ENCODE measurements around the gene PAPPA.

Gene PAPPA

DNA sequence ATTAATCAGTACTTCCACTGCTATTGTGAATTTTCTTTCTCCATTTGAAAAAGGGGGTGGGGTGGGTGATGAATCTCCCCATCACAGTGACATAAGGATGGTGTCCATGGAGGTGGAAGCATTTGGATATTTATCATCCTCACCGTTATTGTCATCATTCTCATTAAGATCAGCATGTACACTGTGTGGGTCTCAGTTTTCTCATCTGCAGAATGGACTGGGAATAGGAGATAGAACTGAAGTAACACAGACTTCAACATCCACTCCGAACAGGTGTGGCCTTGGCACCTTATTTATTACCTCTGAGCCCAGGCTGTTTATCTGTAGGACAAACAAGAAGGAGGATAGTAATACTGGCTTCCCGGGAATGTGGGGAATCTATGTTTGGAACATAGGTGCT is 165.9 kb downstream of the PAPPA start:
- no peak for FAIRE-seq

DNA sequence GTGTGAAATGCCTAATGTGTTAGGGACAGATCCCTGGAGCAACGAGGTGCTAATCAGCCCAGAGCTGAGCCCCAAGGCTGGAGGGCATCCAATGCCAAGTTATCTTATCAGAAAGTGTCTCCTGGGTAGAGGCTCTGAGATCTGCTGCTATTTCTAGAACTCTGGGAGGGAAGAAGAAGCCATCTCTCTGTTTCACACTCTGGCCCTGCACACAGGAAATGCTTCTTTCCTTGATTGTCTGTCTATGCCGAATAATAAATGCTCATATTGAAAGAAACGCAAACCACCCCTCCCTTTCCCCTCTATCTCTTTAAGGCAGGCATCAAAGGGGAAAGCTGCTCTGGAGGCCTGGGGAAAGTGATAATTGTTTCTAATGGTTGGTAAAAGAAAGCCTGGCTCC is 166.7 kb downstream of the PAPPA start:
- FAIRE-seq: no peak

DNA sequence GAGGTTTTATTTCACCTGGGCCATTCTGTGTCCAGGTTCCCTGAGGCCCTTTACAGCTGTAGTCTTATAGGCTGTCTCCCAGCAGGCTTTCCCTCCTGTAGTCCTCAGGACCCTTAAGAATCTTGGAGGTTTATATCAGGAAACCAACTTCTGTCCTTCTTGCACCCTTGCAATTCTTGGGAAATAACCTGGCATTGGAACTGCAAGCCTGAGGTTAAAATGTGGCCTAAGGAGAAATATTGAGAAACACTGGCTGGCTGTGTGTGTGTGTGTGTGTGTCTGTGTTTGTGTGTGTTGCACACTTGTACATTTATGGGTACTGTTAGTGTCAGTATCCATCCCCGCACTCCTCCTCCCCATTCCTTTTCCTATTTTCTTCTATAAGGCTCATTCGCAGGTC is 168.9 kb downstream of the PAPPA start:
- no peak for FAIRE-seq

DNA sequence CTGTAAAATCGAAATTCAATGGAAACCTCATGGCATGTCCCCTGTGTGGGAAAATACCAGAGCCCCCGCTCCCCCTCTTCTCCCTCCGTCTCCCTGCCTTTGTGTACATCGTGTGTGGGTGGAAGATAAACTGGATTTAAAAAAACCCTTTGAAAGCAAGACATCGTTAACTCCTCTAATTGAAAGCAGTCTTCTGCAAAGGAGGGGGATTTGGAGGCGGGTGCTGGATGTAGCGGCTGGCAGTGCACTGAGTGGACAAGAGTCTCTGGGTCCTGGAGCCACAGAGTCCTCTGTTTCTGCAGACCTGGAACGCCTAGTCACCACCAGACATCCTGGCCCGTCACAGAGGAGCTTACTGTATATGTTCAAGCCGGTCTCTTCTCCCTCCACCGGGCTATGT is 169.4 kb downstream of the PAPPA start:
- FAIRE-seq: no peak

DNA sequence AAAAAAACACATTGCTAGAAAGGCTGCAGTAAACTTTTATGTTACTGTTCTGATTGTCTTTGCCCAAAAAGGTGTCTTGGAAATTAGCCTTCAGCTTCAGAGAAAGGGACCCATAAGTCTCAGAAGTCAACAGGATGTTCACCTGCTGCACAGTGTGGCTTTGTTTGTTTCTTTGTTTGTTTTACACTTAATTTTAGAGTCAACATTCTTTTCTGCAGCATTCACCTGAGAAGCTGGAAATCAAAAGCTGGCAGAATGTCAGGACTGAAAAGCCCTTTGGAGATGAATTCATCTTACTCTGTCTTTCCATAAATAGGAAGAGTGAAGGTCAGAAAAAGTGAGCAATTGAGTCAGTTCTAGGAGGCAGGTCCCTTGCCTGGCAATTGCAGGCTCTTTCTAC is 170.0 kb downstream of the PAPPA start:
- FAIRE-seq: no peak

DNA sequence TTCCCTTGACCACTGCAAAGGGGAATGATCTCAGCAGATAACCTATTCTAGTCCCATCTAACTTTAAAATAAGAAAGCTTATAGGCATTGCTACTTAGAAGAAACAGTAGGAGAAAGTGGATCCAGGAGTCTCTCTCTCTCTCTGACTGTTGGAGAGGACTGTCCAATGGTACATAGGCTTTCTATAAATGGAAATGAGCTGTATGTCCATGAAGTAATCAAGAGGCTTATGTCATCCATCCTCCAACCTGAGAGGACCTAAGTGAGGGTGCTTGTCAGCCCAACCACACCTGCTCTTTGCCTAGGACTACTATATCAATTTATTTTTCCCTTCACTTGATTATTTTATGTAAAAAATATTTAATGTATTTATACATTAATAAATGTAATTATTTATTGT is 172.3 kb downstream of the PAPPA start:
- FAIRE-seq: no peak

DNA sequence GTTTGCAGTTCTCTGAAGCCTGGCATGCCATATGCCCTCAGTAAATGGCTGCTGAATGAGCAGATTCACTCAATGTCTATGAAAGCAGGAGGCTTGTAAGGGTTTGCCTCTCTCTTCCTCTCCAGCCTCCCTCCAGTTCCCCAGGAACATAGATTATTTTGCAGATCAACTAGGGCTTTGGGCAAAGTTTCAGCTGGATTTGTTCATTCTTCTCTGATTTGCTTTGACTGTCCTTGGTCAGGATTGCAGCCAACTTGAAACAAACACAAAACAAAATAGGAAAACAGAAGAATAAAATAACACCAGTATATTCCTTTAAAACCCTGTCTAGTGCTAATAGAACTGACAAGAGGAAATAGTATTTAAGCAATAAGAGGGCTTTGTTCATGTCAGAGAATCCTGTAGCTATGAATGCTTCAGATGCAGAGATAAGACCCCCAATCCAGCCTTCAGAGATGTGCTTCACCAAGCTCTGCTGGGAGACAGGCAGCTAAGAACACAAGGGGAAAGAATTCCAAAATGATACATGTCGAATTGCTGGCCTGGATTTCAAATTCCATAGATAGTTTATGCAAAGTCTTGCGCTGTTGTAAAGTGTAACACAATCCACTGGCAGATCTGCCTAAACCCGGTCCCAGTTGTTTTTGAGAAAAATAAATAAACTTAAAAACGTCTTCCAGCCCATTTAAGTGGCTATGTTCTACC is 174.3 kb downstream of the PAPPA start:
- FAIRE-seq: no peak

DNA sequence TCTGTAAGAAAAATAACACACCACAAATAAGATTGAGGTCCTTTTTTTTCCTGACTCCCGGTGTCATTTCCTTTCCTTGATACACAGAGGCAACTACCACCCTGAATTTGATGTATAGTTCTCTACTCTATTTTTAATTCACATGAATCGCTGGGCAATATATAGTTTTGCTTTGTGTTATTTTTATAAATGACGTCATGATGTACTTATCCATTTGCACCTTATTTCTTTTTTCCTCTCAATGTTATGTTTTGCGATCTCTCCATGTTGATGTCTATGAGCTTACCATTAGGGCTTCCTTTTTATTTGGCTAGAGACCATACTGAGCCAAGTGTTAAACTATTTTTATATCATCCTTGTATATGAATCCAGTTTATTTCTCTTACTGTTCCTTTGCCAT is 175.9 kb downstream of the PAPPA start:
- FAIRE-seq: no peak

DNA sequence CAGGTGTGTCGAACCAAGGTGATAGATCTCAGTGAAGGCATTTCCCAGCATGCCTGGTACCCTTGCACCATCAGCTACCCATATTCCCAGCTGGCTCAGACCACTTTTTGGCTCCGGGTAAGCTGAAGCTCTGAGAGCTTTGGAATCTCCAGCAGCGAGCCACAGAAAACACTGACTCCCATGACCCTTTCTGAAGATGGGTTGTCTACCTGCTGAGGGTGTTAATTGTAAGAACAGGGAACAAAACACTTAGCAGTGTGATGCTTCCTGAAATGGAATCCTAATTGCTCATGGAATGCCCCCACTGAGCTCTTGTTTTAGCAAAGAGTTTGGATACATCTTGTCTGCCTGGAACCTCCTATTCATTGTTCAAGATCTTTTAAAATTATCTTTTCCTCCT is 177.7 kb downstream of the PAPPA start:
- no peak for FAIRE-seq

DNA sequence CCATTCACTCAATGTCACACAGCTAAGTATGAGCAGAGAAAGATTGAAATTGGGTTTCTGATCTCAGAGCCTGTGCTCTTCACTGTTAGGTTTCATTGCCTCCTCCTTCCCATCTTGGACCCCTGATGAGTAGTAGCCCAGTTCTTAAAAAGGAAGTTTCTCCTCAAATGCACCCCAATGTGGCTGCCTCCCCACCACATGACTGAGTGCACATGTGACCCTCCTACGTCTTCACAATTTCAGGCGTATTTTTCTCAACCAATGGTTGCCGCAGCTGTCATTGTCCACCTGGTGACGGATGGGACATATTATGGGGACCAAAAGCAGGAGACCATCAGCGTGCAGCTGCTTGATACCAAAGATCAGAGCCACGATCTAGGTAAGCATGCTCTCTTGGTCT is 178.5 kb downstream of the PAPPA start:
- FAIRE-seq: no peak

DNA sequence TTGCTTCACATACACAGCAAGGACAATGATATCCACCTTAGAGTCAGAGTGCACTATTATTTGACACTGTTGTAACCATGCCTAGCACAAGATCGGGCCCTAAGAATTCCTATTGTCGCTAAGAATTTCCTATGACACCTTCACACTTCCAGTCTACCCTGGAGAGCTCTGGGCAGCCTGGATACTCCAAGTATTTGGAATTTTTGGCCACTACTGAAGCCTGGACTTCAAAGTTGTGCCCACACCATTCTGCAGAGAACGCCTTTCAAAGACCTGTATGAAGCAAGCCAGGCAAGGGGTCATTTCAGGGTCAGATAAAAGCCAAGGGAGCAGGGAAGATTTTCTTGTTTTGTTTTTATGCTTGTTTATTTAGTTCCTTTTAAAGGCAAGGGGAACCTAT is 179.7 kb downstream of the PAPPA start:
- no peak for FAIRE-seq

DNA sequence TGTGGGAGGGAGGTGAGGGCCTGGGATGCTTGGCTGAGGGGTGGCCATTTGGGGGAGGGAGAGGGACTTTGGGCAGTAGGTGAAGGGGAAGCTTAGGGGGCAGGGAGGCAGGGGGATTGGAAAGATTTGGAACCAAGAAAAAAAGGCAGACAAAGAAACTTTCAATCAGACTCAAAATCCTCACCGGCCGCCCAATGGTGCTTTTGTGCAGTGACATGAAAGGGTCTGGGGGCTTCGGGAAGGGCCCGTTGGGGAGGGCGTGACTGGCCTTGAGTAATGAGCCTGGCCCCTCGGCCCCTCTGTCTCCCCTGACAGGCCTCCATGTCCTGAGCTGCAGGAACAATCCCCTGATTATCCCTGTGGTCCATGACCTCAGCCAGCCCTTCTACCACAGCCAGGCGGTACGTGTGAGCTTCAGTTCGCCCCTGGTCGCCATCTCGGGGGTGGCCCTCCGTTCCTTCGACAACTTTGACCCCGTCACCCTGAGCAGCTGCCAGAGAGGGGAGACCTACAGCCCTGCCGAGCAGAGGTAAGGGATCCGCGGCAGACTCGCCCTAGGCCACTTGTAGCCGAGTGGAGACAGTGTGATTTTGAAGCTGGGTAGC is 181.1 kb downstream of the PAPPA start:
- no peak for FAIRE-seq

DNA sequence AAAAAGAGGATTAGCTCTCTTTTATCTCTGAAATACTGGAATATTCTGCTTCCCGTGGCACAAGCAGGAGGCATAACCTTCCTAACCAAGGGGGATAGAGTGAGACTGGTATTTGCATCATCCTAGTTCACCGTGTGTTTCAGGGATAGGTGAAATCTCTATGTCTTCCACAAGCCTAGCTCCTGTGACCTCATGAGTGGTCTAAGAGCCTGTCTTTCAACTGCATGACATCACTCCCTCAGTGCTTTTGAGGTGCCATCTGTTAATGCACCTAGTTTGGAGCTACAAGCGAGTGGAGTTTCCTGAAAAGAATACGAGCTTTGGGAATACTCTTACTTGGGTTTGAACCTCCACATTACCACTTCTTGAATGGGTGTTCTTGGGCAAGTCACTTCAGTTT is 181.8 kb downstream of the PAPPA start:
- no peak for FAIRE-seq

DNA sequence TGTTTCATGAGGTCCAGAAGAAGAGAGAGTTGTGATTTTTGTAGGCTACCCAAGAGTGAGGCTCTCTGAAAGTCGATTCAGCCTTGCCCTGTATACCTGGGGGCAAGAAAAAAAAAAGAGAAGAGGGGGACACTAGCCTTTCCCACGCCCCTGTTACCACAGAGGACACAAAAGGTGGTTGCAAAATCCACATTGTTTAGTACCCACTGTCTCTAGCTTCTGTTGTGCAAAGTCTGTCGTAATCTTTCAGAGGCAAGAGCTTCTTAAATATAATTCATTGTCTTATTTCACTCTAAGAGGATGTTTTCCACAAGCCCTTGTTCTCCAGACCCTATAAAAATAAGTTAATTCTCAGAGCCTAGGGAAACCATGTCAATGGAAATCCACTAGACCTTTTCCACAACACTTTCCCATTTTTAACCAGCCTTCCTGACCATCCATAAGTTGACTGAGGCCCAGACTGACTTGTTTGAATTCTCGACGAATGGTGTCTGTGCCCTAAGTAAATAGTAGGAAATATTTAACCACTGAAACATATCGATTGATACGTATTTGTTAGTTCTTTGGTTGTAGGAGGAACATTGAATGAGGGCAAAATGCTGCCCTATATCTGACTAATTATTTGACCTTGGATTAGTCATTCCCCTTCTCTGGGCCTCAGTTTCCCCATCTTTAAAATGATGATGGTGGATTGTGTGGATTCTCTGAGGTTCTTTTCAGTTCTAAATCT is 182.7 kb downstream of the PAPPA start:
- no peak for FAIRE-seq

DNA sequence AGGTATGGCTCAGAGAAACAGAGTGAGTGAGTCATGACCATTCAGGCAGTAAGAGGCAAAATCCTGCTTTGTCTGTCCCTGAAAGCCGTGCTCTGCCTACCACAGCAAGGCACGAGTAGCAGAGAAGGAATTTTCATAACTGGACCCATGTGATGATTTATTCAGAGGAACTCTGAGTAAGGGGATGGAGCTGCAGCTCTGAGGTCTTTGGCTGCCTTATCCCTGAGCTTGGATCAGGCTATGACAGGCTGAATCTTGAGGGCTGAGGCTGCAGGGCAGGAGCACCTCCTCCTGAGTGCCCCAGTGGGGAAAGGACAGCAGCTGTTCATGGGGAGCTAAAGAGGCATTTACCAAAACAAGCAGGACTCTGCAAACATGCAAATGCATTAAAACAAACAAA is 183.4 kb downstream of the PAPPA start:
- FAIRE-seq: no peak

DNA sequence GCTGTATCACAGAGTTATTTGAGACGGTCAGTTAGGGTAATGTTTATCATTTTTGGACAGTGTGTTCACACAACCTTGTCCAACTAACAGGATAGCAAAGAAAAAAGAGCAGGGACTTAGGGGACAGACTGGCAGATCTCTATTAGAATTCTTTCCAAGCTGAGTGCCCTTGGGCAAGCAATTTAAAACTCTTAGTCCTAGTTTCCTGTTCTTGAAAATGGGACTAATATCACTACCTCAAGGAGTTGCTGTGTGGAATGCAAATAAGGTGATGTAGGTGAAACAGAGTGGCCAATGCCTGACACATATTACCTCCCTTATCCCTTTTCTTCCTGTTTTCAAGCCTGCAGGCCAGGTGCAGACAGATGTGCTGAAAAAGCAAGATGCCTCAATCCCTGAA is 186.7 kb downstream of the PAPPA start:
- FAIRE-seq: no peak

DNA sequence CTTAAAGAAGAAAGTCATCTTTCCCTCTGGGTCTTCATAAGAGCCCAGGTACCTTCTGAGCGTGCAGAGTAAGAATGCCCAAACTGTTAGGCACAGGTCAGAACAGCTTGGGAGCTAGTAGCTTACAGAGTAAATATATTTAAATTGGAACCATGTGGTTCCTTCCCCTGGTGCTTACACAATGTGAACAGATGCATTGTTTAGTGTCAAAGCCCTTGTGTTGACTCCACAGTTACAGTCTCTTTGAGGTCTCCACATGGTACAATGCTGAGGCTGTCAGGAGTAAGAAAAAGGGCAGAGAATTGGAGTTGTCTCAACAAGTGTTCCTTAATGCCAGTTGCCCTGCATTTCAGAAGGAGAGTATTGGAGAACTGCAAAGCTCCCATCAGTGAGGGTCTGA is 188.5 kb downstream of the PAPPA start:
- no peak for FAIRE-seq

DNA sequence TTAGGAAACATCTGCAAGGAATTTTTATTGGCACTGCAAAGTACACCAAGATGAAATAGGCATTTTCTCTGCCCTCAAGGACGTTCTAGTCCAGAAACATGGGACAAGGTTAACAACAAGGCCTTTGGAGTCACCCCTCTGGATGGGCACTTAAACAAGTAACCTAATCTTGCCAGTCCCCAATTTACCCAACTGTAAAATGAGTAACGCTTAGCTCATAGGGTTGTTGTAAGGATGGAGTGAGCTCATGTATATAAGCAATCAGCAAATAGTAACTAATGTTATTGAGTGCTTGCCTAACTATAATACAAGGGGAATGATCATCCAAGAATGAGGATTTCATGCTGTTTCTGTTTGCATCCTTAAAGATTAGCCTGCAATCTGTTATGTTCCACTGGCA is 189.3 kb downstream of the PAPPA start:
- FAIRE-seq: no peak

DNA sequence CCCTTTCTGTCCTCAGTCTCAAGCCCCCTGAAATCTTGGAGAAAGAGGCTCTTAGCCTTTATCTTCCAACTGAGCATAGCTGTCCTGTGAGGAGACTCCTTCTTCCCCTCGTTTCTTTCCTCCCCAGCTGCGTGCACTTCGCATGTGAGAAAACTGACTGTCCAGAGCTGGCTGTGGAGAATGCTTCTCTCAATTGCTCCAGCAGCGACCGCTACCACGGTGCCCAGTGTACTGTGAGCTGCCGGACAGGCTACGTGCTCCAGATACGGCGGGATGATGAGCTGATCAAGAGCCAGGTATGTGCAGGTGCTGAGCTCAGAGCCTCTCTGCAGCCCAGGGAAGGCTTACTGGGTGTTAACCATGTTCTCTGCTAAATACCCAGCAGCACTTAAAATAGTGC is 190.8 kb downstream of the PAPPA start:
- FAIRE-seq: no peak

DNA sequence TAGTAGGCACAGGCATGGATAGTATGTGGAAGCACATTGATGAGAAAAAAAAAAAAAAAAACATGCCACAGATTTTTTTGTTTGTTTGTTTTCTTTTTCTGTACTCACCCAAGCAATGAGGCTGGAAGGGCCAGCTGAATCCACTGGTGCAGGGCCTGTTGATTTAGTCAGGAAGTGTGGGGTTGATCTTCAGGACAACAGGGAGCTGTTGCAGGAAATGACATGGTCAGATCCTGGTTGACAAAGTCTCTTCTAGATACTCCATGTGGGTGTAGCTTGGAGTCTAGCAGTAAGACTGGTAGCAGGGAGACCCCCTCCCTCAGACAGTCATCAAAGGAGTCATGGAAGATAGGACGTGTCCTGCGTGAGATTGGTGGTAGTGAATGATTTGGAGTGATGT is 191.8 kb downstream of the PAPPA start:
- FAIRE-seq: no peak

DNA sequence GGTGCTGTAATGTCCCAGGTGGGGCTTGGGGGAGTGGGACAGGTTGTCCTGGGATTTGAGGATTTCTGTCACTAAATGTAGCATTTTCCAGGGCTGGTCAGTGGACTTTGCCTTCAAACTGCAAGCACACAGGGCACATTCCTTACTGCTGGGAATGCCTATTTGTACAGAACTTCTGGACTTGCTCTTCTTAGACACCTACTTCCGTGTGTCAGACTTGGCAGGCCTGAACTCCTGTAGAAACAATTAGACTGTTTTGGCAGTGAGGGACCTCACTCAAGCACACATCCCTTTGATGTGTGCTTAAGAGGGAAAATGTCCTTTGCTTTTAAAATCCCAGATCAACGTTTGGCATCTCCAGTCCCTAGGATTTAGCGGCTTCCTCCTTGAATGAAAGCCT is 192.2 kb downstream of the PAPPA start:
- FAIRE-seq: no peak

DNA sequence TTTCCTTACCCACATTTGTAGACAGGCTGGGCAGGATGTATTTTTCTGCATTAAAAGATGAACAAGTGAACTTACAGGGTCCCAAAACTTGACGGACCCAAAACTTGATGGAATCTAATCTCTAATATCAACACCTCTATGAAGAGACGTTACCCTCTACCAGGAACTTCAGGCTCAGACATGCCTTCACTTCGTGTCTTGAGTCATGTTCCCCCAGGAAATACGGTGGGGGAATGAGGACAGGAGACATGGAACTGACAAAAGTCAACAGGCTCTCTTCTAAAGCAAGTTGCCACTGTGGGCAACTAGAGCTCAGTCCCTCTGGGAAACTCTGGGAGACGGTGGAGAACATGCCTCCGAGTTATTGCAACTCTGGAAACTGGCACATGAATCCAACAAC is 196.1 kb downstream of the PAPPA start:
- no peak for FAIRE-seq

DNA sequence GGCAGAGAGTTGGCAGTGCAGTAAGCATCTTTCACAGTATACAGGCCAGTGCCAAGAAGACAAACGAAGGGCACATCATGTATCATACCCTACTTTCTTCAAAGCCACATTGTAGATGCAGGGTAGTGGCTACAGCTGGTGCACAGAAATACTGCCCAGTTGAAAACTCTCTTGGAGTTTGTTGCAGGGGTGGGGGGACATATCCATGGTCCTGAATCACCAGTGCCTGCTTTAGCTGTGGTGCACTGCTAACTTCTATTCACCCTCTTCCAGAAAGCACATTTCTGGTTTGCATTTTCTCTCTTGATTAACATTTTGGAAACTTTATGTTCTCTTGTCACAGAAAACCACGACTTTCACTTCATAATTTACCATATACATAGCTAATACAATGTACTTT is 196.6 kb downstream of the PAPPA start:
- FAIRE-seq: no peak

DNA sequence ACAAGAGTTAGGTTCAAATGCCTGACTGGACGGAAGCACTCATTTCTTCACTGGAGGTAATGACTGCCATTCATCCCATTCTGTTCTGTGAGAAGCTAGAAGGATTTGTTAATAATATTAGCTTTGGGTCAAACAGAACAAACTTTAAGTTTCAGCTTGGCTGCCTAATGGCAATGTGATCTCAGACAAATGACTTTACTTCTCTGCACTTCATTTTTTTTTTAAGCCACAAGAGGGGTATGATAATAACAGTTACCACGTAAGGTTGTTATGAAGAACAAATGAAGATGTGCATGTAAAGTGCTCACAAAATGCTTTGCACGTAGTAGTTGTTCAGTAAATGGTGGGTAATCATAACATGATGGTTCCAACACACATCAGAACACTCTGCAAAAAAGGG is 199.4 kb downstream of the PAPPA start:
- FAIRE-seq: no peak
